HG02973 (cell line): Measurements from ENCODE around the gene PGAP6.
"Not testable (repeated sequence)": the region's sequence is repeated elsewhere in the genome, so short reads cannot be mapped to it uniquely, and the experiment has no call there.

Source experiments
- ATAC-seq: cut with Tn5 transposase; IDR thresholded peaks from one replicate; pipeline ENCODE4 v1.9.1; 2021; ENCODE audit warnings: moderate library complexity; ENCODE audit not compliant: unreplicated experiment

Gene PGAP6

DNA sequence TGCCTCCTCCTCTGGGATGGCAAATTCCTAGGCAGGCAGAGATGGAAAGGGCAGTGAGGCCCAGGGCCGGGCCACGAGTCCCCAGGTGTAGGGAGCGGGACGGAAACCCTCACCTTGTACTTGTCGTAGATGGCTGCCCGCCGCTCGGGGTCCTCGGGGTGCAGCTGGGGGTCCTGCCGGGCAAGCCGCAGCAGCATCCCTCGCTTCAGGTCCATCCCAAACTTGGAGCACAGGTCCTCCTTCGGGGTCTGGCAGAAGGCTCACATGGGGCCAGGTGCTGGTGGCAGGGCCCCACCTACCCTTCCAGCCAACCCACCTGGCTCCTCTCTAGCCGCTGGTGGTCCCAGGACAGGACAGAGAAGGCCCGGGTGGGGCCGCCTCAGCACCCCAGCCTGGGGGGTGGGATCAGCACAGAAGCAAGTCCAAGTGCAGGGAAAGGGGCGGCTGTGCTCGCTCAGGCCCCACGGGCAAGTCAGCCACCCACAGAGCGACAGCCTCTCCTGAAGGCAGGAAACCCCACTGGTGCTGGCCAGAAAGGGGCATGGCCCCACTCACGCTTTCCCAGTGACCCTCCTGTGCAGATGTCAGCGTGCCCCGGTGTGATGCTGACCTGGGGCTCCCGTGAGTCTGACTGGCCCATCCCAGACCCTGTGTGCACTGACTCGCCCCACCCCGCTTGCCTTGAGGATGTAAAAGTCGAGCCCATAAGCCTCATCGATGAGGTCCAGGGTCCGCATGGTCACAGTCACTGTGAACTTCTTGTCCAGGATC lies 13.2 kb downstream of the PGAP6 start:
- ATAC-seq, result no peak

DNA sequence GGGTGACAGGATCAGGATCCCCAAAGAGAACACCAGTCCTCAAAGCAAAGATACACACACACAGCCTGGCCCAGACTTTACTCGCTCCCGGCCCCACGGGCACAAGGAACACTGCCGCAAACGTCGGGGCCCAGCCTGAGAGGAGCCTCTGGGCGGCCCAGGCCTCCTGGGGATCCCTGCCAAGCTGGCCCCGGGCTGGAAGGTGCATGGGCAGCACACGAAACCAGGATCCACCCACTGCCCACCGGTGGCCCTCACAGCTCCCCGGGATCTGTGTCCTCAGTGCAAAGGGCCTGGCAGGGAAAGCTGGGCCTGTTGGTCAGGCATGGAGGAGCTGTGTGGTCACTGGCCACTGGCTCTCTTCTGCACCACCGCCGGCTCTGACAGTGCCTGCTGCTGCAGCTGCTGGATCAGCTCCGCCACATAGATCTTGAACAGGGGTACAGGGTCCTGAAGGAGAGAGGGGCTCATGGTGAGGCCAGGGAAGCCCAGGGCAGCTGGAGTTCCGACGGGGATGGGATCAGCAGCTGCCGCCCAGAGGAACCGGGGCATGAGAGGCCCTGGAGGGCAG lies 14.4 kb downstream of the PGAP6 start:
- ATAC-seq, result no peak

DNA sequence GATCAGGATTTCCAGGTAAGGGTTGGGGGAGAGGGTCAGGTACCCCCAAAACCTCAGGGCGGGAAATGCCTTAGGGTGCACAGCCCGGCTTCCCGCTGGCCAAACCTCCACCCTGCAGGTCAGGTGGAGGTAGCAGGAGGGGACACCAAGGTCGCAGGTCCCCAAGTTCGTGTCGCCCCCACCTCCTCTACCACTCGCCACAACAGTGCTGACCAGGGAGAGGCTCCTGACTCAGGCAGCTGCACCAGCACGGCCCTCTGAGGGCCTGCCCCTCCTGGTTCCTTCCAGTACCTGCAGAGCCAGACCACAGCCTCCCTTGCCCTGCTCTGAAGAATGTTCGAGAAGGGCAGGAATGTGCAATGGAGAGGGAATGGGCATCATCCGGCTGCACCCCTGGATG lies 15.3 kb downstream of the PGAP6 start:
- ATAC-seq, result no peak

GRCh38 chr16:364595-365491 lies 16.9 kb downstream of the PGAP6 start:
- no peak for ATAC-seq

DNA sequence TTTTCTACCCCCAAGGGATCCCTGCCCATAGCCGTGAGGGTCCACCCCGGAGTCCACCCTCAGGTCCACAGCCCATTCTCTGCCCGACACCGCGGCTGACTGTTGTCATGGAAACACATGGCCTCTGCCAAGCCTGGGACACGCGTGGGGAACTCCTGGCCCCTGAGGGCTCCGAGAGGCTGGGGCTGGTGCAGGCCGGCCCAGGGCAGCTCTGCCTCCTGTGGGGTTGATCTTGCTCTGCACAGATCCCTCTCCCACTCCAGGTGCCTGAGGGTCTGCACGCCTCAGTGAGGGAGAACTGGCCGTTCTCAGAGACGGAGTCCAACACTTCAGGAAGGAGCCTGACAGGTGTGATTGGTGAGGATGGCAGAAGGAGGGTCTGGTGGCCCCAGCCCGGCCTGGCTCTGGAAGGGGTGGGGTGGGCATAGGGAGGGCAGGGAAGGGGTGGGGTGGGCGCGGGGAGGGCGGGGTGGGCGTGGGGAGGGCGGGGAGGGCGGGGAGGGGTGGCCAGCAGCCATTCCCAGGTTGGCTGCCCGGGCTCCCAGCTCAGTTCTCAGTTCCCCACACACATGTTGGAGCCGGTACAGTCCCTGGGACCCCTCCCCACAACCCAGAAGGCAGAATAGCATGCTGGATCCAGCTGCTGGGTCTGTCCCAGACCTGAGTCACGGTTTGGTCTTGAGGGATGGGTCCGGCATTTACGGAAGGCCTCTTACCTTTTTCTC lies 17.9 kb downstream of the PGAP6 start:
- ATAC-seq, result no peak

GRCh38 chr16:363110-363765 lies 18.5 kb downstream of the PGAP6 start:
- no peak for ATAC-seq

- ATAC-seq, result not testable (repeated sequence)
Observed at GRCh38 chr16:362702-362999, 19.1 kb downstream of the PGAP6 start.

- no peak for ATAC-seq
Observed at GRCh38 chr16:361872-362701, 19.7 kb downstream of the PGAP6 start.

DNA sequence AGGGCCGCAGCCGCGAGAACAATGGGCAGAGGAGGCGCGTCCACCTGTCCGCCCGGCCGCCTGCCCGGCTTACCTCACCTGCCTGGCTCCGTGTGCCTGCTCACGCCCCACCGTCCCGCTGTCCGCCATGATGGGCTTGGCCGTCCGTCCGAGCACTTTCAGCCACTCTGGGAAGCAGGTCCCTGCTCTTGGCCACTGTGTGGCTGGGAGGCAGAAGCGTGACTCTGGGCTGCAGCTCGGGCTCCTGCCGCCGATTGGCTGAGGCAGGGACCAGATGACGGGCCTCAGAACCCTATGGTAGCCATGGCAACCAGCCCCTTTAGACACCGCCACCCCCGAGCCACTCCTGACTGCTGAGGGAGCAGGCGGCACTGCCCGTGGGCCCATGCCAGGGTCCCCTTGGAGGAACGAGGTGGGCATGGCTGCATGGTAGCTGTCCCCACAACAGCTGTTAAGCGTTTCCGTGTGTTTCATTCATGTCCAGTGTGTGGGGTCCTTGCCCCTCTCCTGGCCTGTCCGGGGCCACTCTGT lies 20.4 kb downstream of the PGAP6 start:
- no peak for ATAC-seq

- no peak for ATAC-seq
Observed at GRCh38 chr16:360698-361336, 21.0 kb downstream of the PGAP6 start.

DNA sequence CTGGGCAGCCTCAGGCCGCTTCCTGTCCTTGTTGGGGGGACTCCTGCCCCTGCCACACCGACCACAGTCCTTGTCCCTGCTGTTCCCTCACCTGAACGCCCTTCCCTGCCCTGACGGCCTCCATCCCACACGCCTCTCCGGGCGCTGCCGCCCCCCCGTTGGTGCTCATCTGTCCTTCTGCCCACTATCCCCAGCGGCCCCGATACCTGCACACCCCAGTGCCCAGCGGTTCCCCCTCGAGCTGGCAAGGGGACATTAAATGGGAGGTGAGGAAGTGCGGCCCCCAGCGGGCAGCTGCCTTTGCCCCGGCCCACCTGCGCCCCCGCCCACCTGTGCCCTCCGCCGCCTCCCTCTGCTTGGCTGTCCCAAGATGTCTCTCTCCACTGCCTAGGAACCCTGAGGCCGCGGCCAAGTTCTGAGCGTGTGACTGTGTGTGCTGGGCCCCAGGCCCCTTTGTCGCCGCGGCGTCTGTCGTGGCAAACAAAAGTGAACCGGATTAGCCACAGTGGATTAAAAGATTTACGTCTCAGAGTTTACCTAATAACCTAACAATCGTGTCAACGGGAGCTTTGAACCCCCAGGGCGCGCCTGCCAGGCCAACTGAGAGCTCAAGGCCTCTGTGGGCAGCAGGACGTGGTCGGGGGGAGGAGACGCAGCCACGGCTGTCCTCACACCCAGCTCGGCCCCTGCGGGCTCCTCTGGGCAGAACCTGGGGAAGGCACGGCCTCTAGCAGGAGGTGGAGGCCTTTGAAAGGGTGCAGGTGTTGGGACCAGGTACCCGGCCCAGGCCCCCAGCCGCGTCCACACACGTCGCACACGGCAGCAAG lies 21.7 kb downstream of the PGAP6 start:
- no peak for ATAC-seq

- no peak for ATAC-seq
Observed at GRCh38 chr16:359067-359763, 22.6 kb downstream of the PGAP6 start.

- ATAC-seq, result no peak
Observed at GRCh38 chr16:356741-357140, 25.0 kb downstream of the PGAP6 start.

DNA sequence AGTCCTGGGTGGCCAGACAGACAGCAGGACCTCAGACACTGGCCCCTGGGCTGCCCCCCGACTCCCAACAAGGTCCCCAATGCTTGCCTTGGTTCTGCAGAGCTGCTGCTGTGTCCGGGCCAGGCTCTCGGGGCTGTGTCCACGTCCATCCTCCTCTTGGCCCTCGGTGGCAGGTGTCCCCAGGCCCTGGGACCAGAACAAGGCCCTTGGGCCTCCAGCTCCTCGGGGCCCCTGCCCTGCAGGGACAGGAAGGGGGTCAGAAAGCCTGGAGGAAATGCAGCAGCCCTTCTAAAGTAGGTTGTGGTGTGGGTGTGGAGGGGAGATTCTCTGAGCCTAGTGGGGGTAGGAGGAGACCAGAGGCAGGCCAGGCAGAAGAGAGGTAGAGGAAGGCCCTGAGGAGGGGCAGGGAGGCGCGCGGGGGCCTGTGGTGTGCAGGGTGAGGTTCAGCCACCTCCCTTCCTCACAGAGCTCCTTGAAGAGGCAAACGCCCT lies 26.8 kb downstream of the PGAP6 start:
- ATAC-seq, result no peak

GRCh38 chr16:354291-354881 lies 27.4 kb downstream of the PGAP6 start:
- ATAC-seq, result no peak

DNA sequence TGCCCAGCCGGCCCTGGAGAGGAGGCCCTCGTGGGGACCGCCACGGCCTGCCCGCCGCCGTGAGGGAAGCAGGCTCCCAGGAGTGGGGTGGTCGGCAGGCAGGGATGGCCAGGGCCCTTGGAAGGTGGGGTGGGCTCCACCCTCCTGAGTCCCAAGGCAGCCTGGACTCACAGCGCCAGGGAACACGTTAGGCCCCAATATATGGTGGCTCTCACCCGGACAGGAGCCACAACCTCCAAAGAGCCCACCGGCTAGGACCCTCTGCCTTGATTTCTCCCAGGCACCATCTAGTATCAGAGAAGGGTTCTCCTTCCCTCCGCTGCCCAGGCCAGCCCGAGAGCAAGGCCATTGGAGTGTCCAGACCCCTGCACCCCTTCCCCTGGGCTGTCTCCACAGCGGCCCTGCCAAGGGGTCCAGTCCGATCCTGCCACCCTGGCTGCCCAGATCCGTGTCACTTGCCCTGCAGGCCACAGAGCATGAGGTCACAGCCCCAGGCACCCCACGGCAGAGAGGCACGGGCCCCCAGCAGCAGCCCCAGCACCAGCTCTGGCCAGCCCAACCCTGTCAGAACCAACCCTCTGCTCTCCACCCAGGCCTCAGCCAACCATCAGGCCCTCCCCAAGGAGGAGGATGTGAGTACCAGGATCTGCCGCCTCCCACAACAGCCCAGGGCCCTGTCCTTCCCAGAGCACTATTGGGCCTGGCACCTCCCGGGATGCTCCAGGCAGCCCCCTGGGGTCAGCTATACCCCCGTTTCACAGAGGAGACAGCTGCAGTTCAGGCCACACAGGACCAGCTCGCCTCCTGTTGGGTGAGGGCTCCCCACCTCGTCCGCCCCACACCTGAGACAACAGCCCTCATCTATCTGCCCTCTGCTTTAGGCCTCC lies 28.1 kb downstream of the PGAP6 start:
- no peak for ATAC-seq
